HepG2 (cell line): Measurements from ENCODE around the gene PPP1R8. TPM values are rescaled to one million over a fixed set of nuclear protein-coding genes. Genes with fewer than 3 reads are reported as not detected.

Source experiments
- ARNT2 ChIP-seq: sonication (generic); formaldehyde crosslinking; IDR thresholded peaks from 2 replicates; pipeline ENCODE4 v1.8.0; 2022; ENCODE audit warnings: mild to moderate bottlenecking, low read depth, missing genetic modification reagents, moderate library complexity
- ATAD3A ChIP-seq: sonication (generic); formaldehyde crosslinking; IDR thresholded peaks from 2 replicates; pipeline ENCODE4 v1.4.0; 2020; ENCODE audit warnings: missing genetic modification reagents
- KDM5A ChIP-seq: fragments of 200-600 bp; sonication (generic); IDR thresholded peaks from 2 replicates; pipeline ENCODE4 v1.7.0; 2018; ENCODE audit warnings: antibody characterized with exemption, mild to moderate bottlenecking, low read length, borderline replicate concordance
- MEIS2 ChIP-seq: sonication (generic); formaldehyde crosslinking; IDR thresholded peaks from 2 replicates; pipeline ENCODE4 v1.9.0; 2021; ENCODE audit warnings: mild to moderate bottlenecking, missing genetic modification reagents
- SAP130 ChIP-seq: IDR thresholded peaks from 2 replicates; pipeline ENCODE4 v1.6.1; 2016; ENCODE audit warnings: low read depth
- U2AF1 ChIP-seq: fragments of 200-400 bp; formaldehyde crosslinking; optimal IDR thresholded peaks from 2 replicates; pipeline ENCODE3; 2017; ENCODE audit warnings: mild to moderate bottlenecking, low read depth, low read length
- ZNF138 ChIP-seq: sonication (generic); formaldehyde crosslinking; IDR thresholded peaks from 2 replicates; pipeline ENCODE4 v1.5.0; 2020; ENCODE audit warnings: mild to moderate bottlenecking, low read depth, missing genetic modification reagents
- ZNF232 ChIP-seq: sonication (generic); formaldehyde crosslinking; IDR thresholded peaks from 2 replicates; pipeline ENCODE4 v1.4.0; 2020; ENCODE audit warnings: missing genetic modification reagents, borderline replicate concordance
- ZNF569 ChIP-seq: sonication (generic); formaldehyde crosslinking; IDR thresholded peaks from 2 replicates; pipeline ENCODE4 v1.5.0; 2020; ENCODE audit warnings: mild to moderate bottlenecking, missing genetic modification reagents, moderate library complexity, borderline replicate concordance
- ZNF670 ChIP-seq: sonication (generic); formaldehyde crosslinking; IDR thresholded peaks from 2 replicates; pipeline ENCODE4 v1.8.0; 2022; ENCODE audit warnings: mild to moderate bottlenecking, missing genetic modification reagents, borderline replicate concordance
- ZNF724P ChIP-seq: sonication (generic); formaldehyde crosslinking; IDR thresholded peaks from 2 replicates; pipeline ENCODE4 v1.8.0; 2022; ENCODE audit warnings: missing genetic modification reagents, borderline replicate concordance
- polyA plus RNA-seq, 8 experiments: library from polyadenylated mRNA; depleted of rRNA in 3 of 8; stranded (reverse) in 7 of 8; unstranded in 1 of 8; fragments of >200 nt; fragmentation: Illumina TruSeq in 4 of 8; extraction: Trizol in 4 of 8; gene quantifications; 2 replicates each; pipeline versions ENCODE4 v1.2.1 to v1.2.3, GENCODE V29; 2011 to 2016; ENCODE audit warnings: low read depth in 4 of 8, missing spikeins in 1 of 8, mixed read lengths in 1 of 8; ENCODE audit not compliant: insufficient read depth in 1 of 8
- total RNA-seq, 5 experiments: library from RNA; depleted of rRNA; stranded (reverse); fragments of >200 nt; fragmentation: Illumina TruSeq; extraction: Trizol; gene quantifications; 2 replicates each; pipeline ENCODE4 v1.2.3, GENCODE V29; 2016; ENCODE audit warnings: low read depth in 1 of 5
- TF ChIP-seq, protein P1 (sequence below): sonication (generic); formaldehyde crosslinking; IDR thresholded peaks from 2 replicates; pipeline ENCODE4 v1.9.0; 2021; ENCODE audit warnings: missing genetic modification reagents, borderline replicate concordance
- TF ChIP-seq, protein P2 (sequence below): sonication (generic); formaldehyde crosslinking; IDR thresholded peaks from 2 replicates; pipeline ENCODE4 v1.8.0; 2023; ENCODE audit warnings: mild to moderate bottlenecking, missing genetic modification reagents
- TF ChIP-seq, protein P3 (sequence below): sonication (generic); formaldehyde crosslinking; IDR thresholded peaks from 2 replicates; pipeline ENCODE4 v1.5.0; 2020; ENCODE audit warnings: mild to moderate bottlenecking, missing genetic modification reagents, borderline replicate concordance
- TF ChIP-seq, protein P4 (sequence below): sonication (generic); formaldehyde crosslinking; IDR thresholded peaks from 2 replicates; pipeline ENCODE4 v1.4.0; 2020; ENCODE audit warnings: missing genetic modification reagents
- TF ChIP-seq, protein P5 (sequence below): fragments of 450-650 bp; IDR thresholded peaks from 2 replicates; pipeline ENCODE4 v1.6.1; 2016

Gene PPP1R8
- total and polyA plus RNA-seq, 2 of the 13 experiments (the other 11 are each of a cell fraction or from before 2014, with no cell fraction given): 38.3 to 62.2 TPM

DNA sequence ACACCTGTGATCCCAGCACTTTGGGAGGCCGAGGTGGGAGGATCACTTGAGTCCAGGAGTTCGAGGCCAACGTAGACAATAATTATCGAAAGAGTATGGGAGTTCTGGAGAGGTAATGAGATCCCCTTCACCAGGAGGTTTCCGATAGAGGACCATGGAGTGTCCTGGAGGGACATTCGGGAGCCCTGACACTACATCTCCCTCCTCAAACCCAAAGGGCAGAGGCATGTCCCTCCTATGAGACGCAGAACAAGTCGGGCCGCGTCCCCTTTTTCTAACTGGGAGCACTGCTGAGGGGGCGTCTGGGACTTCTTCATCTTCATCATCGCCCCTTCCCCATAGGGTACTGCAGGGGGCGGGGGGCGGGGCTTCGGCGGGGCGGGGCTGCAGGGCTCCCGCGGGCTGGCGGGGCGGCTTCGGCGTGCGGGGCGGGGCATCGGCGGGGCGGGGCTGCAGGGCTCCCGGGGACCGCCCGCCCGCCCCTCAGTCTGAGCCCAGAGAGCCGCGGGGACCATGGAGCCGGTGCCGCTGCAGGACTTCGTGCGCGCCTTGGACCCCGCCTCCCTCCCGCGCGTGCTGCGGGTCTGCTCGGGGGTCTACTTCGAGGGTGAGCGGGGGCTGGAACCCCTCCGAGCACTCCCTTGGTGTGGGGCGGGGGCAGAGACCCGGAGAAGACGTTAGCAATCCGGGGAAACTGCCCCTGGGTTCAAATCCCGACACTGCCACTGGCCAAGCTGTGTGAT lies 41.6 kb downstream of the PPP1R8 start, which contains the start of gene THEMIS2 (continued):
- TF ChIP-seq, protein P1, sequence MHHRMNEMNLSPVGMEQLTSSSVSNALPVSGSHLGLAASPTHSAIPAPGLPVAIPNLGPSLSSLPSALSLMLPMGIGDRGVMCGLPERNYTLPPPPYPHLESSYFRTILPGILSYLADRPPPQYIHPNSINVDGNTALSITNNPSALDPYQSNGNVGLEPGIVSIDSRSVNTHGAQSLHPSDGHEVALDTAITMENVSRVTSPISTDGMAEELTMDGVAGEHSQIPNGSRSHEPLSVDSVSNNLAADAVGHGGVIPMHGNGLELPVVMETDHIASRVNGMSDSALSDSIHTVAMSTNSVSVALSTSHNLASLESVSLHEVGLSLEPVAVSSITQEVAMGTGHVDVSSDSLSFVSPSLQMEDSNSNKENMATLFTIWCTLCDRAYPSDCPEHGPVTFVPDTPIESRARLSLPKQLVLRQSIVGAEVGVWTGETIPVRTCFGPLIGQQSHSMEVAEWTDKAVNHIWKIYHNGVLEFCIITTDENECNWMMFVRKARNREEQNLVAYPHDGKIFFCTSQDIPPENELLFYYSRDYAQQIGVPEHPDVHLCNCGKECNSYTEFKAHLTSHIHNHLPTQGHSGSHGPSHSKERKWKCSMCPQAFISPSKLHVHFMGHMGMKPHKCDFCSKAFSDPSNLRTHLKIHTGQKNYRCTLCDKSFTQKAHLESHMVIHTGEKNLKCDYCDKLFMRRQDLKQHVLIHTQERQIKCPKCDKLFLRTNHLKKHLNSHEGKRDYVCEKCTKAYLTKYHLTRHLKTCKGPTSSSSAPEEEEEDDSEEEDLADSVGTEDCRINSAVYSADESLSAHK (CRISPR knock-in tag): no peak
- TF ChIP-seq ZNF670 (CRISPR knock-in tag) (0 out of 2 replicates have a peak, but pooled peaks have one; percentile 65), KDM5A (no peak), ZNF724P (CRISPR knock-in tag) (no peak), ZNF138 (CRISPR knock-in tag) (no peak), ARNT2 (CRISPR knock-in tag) (peak; percentile 78; the same call in 1 of the 2 replicates), MEIS2 (CRISPR knock-in tag) (0 out of 2 replicates have a peak, but pooled peaks have one; percentile 0), ATAD3A (CRISPR knock-in tag) (no peak), ZNF569 (no peak), U2AF1 (no peak), SAP130 (CRISPR knock-in tag) (0 out of 2 replicates have a peak, but pooled peaks have one; percentile 12), ZNF232 (CRISPR knock-in tag) (no peak)
- TF ChIP-seq, protein P2, sequence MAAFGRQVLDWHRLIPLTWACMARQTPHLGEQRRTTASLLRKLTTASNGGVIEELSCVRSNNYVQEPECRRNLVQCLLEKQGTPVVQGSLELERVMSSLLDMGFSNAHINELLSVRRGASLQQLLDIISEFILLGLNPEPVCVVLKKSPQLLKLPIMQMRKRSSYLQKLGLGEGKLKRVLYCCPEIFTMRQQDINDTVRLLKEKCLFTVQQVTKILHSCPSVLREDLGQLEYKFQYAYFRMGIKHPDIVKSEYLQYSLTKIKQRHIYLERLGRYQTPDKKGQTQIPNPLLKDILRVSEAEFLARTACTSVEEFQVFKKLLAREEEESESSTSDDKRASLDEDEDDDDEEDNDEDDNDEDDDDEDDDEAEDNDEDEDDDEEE (CRISPR knock-in tag): no peak
- TF ChIP-seq, protein P3, sequence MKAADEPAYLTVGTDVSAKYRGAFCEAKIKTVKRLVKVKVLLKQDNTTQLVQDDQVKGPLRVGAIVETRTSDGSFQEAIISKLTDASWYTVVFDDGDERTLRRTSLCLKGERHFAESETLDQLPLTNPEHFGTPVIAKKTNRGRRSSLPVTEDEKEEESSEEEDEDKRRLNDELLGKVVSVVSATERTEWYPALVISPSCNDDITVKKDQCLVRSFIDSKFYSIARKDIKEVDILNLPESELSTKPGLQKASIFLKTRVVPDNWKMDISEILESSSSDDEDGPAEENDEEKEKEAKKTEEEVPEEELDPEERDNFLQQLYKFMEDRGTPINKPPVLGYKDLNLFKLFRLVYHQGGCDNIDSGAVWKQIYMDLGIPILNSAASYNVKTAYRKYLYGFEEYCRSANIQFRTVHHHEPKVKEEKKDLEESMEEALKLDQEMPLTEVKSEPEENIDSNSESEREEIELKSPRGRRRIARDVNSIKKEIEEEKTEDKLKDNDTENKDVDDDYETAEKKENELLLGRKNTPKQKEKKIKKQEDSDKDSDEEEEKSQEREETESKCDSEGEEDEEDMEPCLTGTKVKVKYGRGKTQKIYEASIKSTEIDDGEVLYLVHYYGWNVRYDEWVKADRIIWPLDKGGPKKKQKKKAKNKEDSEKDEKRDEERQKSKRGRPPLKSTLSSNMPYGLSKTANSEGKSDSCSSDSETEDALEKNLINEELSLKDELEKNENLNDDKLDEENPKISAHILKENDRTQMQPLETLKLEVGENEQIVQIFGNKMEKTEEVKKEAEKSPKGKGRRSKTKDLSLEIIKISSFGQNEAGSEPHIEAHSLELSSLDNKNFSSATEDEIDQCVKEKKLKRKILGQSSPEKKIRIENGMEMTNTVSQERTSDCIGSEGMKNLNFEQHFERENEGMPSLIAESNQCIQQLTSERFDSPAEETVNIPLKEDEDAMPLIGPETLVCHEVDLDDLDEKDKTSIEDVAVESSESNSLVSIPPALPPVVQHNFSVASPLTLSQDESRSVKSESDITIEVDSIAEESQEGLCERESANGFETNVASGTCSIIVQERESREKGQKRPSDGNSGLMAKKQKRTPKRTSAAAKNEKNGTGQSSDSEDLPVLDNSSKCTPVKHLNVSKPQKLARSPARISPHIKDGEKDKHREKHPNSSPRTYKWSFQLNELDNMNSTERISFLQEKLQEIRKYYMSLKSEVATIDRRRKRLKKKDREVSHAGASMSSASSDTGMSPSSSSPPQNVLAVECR (CRISPR knock-in tag): no peak; the same call in 1 of the 2 replicates
- TF ChIP-seq, protein P4, sequence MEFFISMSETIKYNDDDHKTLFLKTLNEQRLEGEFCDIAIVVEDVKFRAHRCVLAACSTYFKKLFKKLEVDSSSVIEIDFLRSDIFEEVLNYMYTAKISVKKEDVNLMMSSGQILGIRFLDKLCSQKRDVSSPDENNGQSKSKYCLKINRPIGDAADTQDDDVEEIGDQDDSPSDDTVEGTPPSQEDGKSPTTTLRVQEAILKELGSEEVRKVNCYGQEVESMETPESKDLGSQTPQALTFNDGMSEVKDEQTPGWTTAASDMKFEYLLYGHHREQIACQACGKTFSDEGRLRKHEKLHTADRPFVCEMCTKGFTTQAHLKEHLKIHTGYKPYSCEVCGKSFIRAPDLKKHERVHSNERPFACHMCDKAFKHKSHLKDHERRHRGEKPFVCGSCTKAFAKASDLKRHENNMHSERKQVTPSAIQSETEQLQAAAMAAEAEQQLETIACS (CRISPR knock-in tag): no peak
- TF ChIP-seq, protein P5, sequence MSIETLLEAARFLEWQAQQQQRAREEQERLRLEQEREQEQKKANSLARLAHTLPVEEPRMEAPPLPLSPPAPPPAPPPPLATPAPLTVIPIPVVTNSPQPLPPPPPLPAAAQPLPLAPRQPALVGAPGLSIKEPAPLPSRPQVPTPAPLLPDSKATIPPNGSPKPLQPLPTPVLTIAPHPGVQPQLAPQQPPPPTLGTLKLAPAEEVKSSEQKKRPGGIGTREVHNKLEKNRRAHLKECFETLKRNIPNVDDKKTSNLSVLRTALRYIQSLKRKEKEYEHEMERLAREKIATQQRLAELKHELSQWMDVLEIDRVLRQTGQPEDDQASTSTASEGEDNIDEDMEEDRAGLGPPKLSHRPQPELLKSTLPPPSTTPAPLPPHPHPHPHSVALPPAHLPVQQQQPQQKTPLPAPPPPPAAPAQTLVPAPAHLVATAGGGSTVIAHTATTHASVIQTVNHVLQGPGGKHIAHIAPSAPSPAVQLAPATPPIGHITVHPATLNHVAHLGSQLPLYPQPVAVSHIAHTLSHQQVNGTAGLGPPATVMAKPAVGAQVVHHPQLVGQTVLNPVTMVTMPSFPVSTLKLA: no peak
